ENCODE measurements around the gene PFKL.

DNA sequence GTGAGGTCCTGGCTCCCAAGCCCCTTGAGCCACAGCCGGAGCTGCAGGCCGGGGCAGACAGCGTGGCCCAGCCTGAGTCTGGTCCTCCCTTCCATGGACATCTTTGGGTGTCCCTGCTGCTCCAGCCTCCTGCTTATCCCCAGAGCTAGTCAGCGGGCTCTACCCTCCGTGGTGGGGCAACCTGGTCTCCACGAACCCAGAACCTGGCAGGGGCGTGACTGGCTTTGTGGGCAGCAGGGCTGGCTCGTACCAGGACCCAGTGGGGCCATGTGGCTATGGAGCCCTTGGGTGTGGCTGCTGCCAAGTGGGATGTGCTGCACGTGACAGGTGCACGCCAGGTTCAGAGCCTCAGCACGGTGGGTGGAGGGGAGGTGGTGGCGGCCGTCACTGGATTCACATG, 21.0 kb downstream of the PFKL start:
- TF ChIP-seq, protein P1, sequence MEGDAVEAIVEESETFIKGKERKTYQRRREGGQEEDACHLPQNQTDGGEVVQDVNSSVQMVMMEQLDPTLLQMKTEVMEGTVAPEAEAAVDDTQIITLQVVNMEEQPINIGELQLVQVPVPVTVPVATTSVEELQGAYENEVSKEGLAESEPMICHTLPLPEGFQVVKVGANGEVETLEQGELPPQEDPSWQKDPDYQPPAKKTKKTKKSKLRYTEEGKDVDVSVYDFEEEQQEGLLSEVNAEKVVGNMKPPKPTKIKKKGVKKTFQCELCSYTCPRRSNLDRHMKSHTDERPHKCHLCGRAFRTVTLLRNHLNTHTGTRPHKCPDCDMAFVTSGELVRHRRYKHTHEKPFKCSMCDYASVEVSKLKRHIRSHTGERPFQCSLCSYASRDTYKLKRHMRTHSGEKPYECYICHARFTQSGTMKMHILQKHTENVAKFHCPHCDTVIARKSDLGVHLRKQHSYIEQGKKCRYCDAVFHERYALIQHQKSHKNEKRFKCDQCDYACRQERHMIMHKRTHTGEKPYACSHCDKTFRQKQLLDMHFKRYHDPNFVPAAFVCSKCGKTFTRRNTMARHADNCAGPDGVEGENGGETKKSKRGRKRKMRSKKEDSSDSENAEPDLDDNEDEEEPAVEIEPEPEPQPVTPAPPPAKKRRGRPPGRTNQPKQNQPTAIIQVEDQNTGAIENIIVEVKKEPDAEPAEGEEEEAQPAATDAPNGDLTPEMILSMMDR (IDR thresholded peaks at IDR 0.05): no peak
- no peak for TF ChIP-seq EZH2 (IDR thresholded peaks at IDR 0.05; ENCODE audit: borderline replicate concordance, insufficient read depth, low read depth, low read length, poor library complexity, severe bottlenecking)
